Measurements from ENCODE around the gene FAM72D. TPM values are rescaled to one million over a fixed set of nuclear protein-coding genes. Genes with fewer than 3 reads are reported as not detected.

FAM72D gene
- 3.3 to 7.6 TPM (median 6.2 TPM) in 5 replicates for total RNA-seq (2022; extraction: Qiagen RNA extraction; ENCODE audit: low read depth)

DNA sequence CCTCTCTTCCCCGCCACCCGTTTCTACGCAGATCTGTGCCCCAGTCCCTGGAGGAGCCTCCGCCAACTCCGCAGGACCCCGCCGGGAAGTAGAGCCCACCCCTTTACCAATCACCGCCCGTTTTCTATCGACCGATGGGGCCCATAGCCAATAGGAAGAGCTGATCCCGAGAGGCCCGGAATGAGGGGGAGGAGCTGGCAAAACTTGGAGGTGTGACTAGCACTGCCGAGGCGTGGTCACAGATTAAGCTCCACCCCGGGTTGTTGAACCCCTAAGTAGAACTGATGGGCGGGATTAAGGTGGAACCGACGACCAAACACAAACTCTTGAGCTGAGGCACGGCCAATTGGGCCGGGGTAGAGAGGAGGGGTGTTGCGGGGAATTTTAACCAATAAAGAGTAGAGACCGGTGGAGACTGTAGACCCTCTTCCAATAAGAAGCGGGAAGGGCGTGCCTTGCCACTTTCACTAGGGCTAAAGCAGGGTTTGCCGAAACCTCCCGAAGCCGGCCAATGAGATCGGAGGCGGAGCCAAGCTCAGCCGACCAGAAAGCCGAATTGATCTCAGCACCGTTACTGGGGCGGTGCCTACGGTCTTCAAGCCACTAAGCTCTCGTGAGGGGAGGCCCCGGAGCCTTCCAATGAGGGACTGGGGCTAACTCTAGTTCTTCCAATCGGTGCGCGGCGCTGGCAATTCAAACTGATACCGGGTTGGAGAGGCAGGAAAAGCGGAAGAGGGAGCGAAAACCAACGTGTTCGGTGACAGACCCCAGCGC lies at the start of gene FAM72D, which contains the start of gene SRGAP2B:
Gene FAM72D, plus strand, starts transcription at position 691 of the 774 bp plus-strand sequence. CDS start 874 bp downstream, outside the sequence.
Gene SRGAP2B, minus strand, starts transcription at position 45 of the 774 bp plus-strand sequence. CDS start 2,427 bp downstream, outside the sequence.

Other genes starting within 250 kb of the FAM72D start
- gene SRGAP2B, start 646 bp upstream of the FAM72D start, total RNA-seq (2022; extraction: Qiagen RNA extraction; ENCODE audit: low read depth): 11.7 to 19.1 TPM (median 17.5 TPM) in 5 replicates
- not detected in 5 replicates for gene PPIAL4D, start 146.2 kb downstream of the FAM72D start, total RNA-seq (2022; extraction: Qiagen RNA extraction; ENCODE audit: low read depth)